Measurements from ENCODE around the gene TMEM131. TPM values are rescaled to one million over a fixed set of nuclear protein-coding genes. Genes with fewer than 3 reads are reported as not detected.
A peak's percentile ranks its signal among the peaks of the same experiment; 100 is the strongest.

Gene TMEM131
- total RNA-seq, 1 donor: 45.1 TPM

DNA sequence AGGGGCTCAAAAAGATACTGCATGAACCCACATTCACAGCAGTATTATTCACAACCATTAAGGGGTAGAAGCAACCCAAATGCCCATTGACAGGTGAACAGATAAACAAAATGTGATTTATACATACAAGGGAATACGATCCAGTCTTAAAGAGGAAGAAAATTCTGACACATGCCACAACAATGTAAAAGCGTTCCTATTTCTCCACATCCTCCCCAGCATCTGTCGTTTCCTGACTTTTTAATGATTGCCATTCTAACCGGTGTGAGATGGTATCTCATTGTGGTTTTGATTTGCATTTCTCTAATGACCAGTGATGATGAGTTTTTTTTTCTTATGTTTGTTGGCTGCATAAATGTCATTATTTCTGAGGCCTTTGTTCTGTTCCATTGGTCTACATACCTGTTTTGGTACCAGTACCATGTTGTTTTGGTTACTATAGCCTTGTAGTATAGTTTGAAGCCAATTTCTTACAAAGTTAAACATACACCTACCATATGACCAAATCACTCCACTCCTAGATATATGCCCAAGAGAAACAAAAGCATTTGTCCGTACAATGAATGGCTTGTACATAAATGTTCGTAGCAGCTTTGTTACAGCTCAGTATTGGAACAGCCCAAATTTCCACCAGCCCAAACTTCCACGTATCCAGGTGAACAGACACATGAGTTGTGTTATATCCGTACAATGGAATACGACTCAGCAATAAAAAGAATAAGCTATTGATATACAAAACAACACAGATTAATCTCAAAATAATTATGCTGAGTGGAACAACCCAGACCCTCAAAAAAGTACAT is 85.1 kb downstream of the TMEM131 start:
- no peak overlapping the region for H3K4me3 ChIP-seq (ENCODE audit: low read depth, low read length)
- no peak for DNase-seq (ENCODE audit: low read depth)
- TF ChIP-seq, protein P1, sequence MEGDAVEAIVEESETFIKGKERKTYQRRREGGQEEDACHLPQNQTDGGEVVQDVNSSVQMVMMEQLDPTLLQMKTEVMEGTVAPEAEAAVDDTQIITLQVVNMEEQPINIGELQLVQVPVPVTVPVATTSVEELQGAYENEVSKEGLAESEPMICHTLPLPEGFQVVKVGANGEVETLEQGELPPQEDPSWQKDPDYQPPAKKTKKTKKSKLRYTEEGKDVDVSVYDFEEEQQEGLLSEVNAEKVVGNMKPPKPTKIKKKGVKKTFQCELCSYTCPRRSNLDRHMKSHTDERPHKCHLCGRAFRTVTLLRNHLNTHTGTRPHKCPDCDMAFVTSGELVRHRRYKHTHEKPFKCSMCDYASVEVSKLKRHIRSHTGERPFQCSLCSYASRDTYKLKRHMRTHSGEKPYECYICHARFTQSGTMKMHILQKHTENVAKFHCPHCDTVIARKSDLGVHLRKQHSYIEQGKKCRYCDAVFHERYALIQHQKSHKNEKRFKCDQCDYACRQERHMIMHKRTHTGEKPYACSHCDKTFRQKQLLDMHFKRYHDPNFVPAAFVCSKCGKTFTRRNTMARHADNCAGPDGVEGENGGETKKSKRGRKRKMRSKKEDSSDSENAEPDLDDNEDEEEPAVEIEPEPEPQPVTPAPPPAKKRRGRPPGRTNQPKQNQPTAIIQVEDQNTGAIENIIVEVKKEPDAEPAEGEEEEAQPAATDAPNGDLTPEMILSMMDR (IDR thresholded peaks at IDR 0.05; ENCODE audit: insufficient read depth, low read length): no peak

DNA sequence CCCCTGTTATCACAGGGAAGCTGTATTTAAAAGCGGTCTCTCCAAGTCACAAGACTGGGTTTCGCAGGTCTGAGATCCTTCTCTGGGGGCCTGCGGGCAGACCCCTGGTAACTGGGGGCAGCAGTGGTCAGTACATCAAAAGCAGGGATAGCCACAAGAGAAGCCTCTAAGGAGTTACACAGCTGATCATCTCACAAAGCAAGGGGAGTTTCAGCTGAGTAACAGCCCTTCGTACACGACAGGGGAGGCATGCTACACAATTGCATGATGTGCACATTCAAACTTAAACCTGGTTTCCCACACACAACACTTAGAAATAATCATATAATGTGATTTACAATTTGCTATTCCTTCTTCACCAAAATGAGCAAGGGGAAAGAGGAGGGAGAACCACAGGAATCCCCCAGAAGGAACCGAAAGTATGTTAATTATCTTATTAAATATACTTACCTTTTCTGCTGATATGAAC is 87.5 kb downstream of the TMEM131 start:
- no peak overlapping the region for H3K4me3 ChIP-seq (ENCODE audit: low read depth, low read length)
- TF ChIP-seq, protein P1 (IDR thresholded peaks at IDR 0.05; ENCODE audit: insufficient read depth, low read length): no peak
- no peak for DNase-seq (ENCODE audit: low read depth)

DNA sequence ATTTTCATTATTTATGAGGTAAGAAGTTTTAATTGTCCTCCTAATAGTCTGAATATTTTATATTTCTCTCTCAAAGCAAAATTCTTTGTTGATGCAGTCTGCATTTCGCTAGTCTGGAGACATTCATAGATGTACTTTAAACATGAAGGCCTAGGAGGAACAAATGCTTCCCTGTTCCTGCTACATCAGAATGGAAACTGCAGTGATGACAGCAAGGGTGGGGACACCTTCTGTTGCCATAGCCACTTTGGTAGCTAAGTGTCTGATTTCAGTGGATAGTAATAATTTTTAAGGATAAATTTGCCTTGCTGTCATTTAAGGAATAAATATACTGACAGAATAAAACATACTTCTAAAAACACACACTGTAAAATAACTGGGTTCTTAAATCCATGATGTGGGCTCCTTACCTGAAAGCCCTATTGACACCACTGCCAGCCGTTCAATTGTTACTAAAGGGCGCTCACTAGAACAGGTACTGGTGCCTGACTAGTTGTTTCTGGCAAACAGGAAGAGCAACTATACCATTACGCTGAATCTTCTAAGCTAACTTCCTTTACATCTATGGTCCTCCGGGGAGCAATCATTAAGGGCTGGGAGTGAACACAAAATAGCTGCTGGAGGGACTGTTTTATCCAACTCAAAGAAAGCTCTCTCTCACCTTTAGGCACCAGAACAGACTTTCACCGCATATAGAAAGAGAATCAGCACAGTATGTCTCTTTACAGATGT is 88.2 kb downstream of the TMEM131 start:
- no peak for DNase-seq (ENCODE audit: low read depth)
- TF ChIP-seq, protein P1 (IDR thresholded peaks at IDR 0.05; ENCODE audit: insufficient read depth, low read length): no peak
- H3K4me3 ChIP-seq (ENCODE audit: low read depth, low read length): no peak overlapping the region

DNA sequence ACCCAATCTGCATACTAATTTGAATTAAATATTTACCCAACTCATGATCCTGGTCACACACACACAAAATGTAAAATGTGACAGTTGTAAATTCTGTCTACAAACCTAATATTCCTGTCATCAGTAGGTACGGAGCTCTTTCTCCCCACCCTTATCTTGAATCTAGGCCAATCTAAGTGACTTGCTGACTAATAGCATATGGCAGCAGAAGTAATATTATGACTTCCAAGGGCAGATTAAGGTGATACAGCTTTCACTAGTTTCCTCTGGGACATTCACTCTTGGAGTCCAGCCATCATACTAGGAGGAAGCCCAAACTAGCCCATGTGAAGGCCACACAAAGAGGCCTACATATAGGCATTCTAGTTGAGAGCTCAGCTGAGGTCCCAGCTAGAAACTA is 89.4 kb downstream of the TMEM131 start:
- no peak overlapping the region for H3K4me3 ChIP-seq (ENCODE audit: low read depth, low read length)
- peak; percentile 20 for DNase-seq (ENCODE audit: low read depth)
- TF ChIP-seq, protein P1 (IDR thresholded peaks at IDR 0.05; ENCODE audit: insufficient read depth, low read length): no peak

DNA sequence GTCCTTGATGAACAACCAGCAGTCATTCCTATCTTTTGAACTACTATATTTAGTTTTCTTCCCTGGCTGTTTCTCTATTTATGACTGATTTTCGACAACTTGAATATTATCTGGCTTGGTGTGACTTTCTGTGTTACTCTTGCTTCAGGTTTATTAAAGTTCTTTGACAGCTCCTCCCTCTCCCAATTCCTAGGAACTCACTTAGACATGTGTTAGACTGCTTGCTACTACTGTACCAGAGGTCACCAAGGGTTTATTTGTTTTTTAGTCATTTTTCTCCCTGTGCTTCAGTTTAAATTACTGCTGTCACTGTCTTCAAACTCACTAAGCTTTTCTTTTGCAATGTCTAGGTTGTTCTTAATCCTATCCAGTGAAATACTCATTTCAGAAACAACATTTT is 90.5 kb downstream of the TMEM131 start:
- no peak overlapping the region for H3K4me3 ChIP-seq (ENCODE audit: low read depth, low read length)
- DNase-seq (ENCODE audit: low read depth): no peak
- TF ChIP-seq, protein P1 (IDR thresholded peaks at IDR 0.05; ENCODE audit: insufficient read depth, low read length): no peak

DNA sequence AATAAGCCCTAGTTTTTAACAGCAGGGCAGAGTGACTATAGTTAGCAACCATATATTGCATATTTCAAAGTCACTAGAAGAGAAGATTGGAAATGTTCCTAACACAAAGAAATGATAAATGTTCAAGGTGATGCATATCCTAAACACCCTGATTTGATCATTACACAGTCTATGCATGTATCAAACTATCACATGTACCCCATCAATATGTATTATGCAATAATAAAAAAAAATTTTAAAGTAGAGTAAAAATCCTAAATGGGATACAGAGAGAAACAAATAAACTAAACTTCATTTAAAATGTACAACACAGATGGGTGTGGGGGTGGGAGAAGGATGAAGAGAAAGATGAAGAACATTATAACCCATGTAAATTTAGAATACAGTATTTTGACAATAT is 93.9 kb downstream of the TMEM131 start:
- TF ChIP-seq, protein P1 (IDR thresholded peaks at IDR 0.05; ENCODE audit: insufficient read depth, low read length): no peak
- H3K4me3 ChIP-seq (ENCODE audit: low read depth, low read length): no peak overlapping the region
- DNase-seq (ENCODE audit: low read depth): no peak
